SK-N-SH treated with all-trans-retinoic acid at 6 μM for 48 hours (cell line): ENCODE results near the gene RECQL5.

Source experiments
- ATAC-seq: fragments of 200-7000 bp; cut with Tn5 transposase; 3 replicates; pipeline ENCODE4 v1.9.1; 2020; ENCODE audit warnings: mild to moderate bottlenecking, moderate library complexity
- ARNTL ChIP-seq: fragments of 450-650 bp; formaldehyde crosslinking; IDR thresholded peaks from 2 replicates; pipeline ENCODE4 v1.5.0; 2020; ENCODE audit warnings: low read depth, mild to moderate bottlenecking, moderate library complexity, borderline replicate concordance
- BACH2 ChIP-seq: fragments of 250-450 bp; sonication (Bioruptor Pico); IDR thresholded peaks from 2 replicates; pipeline ENCODE4 v1.9.0; 2021; ENCODE audit warnings: mild to moderate bottlenecking, borderline replicate concordance
- CREB5 ChIP-seq: fragments of 250-450 bp; sonication (Bioruptor Pico); IDR thresholded peaks from 2 replicates; pipeline ENCODE4 v1.5.1; 2020; ENCODE audit warnings: low read depth, mild to moderate bottlenecking, moderate library complexity
- CSDC2 ChIP-seq: fragments of 250-450 bp; sonication (Bioruptor Pico); IDR thresholded peaks from 2 replicates; pipeline ENCODE4 v1.5.0; 2020; ENCODE audit warnings: mild to moderate bottlenecking, moderate library complexity
- GLIS3 ChIP-seq: fragments of 250-450 bp; sonication (Bioruptor Pico); IDR thresholded peaks from 2 replicates; pipeline ENCODE4 v1.5.0; 2020; ENCODE audit warnings: mild to moderate bottlenecking, moderate library complexity
- ISL1 ChIP-seq: fragments of 250-450 bp; sonication (Bioruptor Pico); IDR thresholded peaks from 2 replicates; pipeline ENCODE4 v2.1.2; 2022; ENCODE audit warnings: mild to moderate bottlenecking, moderate library complexity
- OSR1 ChIP-seq: fragments of 250-450 bp; sonication (Bioruptor Pico); IDR thresholded peaks from 2 replicates; pipeline ENCODE4 v1.8.0; 2022; ENCODE audit warnings: moderate library complexity, mild to moderate bottlenecking, inconsistent platforms
- POU6F1 ChIP-seq: fragments of 250-450 bp; sonication (Bioruptor Pico); IDR thresholded peaks from 2 replicates; pipeline ENCODE4 v1.8.0; 2021; ENCODE audit warnings: low read depth, mild to moderate bottlenecking, moderate library complexity, borderline replicate concordance
- PPARA ChIP-seq: fragments of 250-450 bp; sonication (Bioruptor Pico); IDR thresholded peaks from 2 replicates; pipeline ENCODE4 v1.5.0; 2020; ENCODE audit warnings: mild to moderate bottlenecking, borderline replicate concordance
- RARB ChIP-seq: fragments of 250-450 bp; sonication (Bioruptor Pico); IDR thresholded peaks from 2 replicates; pipeline ENCODE4 v1.8.0; 2021; ENCODE audit warnings: mild to moderate bottlenecking, moderate library complexity
- SNAI2 ChIP-seq: fragments of 250-450 bp; sonication (Bioruptor Pico); IDR thresholded peaks from 2 replicates; pipeline ENCODE4 v1.5.0; 2020; ENCODE audit warnings: mild to moderate bottlenecking, moderate library complexity
- TCF4 ChIP-seq: fragments of 250-450 bp; sonication (Bioruptor Pico); IDR thresholded peaks from 2 replicates; pipeline ENCODE4 v1.8.0; 2021; ENCODE audit warnings: mild to moderate bottlenecking, moderate library complexity, borderline replicate concordance
- TOX ChIP-seq: fragments of 250-450 bp; sonication (Bioruptor Pico); IDR thresholded peaks from 2 replicates; pipeline ENCODE4 v1.8.0; 2021; ENCODE audit warnings: mild to moderate bottlenecking, moderate library complexity, borderline replicate concordance
- ZC3H10 ChIP-seq: fragments of 250-450 bp; sonication (Bioruptor Pico); IDR thresholded peaks from 2 replicates; pipeline ENCODE4 v1.5.1; 2021; ENCODE audit warnings: mild to moderate bottlenecking, moderate library complexity
- ZFP3 ChIP-seq: fragments of 250-450 bp; sonication (Bioruptor Pico); IDR thresholded peaks from 2 replicates; pipeline ENCODE4 v1.5.0; 2020; ENCODE audit warnings: mild to moderate bottlenecking, moderate library complexity
- ZFP30 ChIP-seq: fragments of 450-650 bp; formaldehyde crosslinking; IDR thresholded peaks from 2 replicates; pipeline ENCODE4 v1.5.0; 2022; ENCODE audit warnings: mild to moderate bottlenecking, moderate library complexity
- ZNF565 ChIP-seq: fragments of 450-650 bp; formaldehyde crosslinking; conservative IDR thresholded peaks from 2 replicates; pipeline ENCODE4 v1.5.0; 2020; ENCODE audit warnings: low read depth, mild to moderate bottlenecking, moderate library complexity
- ZNF70 ChIP-seq: fragments of 450-650 bp; formaldehyde crosslinking; IDR thresholded peaks from 2 replicates; pipeline ENCODE4 v1.5.0; 2020; ENCODE audit warnings: mild to moderate bottlenecking, moderate library complexity
- ZNF8 ChIP-seq: fragments of 450-650 bp; formaldehyde crosslinking; IDR thresholded peaks from 2 replicates; pipeline ENCODE4 v1.5.0; 2020; ENCODE audit warnings: mild to moderate bottlenecking, moderate library complexity
- TF ChIP-seq, protein P1 (sequence below): fragments of 250-450 bp; sonication (Bioruptor Pico); IDR thresholded peaks from 2 replicates; pipeline ENCODE4 v1.5.1; 2021; ENCODE audit warnings: mild to moderate bottlenecking, moderate library complexity
- TF ChIP-seq, protein P2 (sequence below): fragments of 250-450 bp; sonication (Bioruptor Pico); IDR thresholded peaks from 2 replicates; pipeline ENCODE4 v1.5.0; 2020; ENCODE audit warnings: mild to moderate bottlenecking, moderate library complexity

Gene RECQL5

DNA sequence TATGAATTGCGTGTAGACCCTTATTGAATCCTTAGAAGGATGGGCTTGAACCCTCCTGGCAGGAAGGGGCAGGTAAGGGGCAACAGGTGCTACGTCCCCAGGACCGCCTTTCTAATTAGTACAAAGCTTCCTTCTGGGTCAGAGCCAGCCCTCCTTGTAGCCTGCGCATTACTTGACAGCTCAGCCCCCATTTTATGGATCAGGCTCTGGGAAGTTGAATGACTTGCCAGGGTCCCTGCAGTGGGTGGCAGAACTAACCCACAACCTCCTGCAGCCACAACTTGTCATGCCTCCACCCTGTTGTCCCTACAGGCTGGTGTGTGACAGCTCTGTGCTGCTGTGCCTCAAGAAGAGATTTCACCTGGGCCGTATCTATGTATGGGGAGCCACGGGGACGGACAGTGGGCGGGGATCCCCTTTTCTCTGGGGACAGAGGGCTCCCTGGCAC is 76.6 kb downstream of the RECQL5 start:
- TF ChIP-seq ZFP30 (CRISPR knock-in tag) (no peak), ARNTL (CRISPR knock-in tag) (no peak), ISL1 (CRISPR knock-in tag) (no peak), CREB5 (CRISPR knock-in tag) (no peak), CSDC2 (CRISPR knock-in tag) (no peak), ZFP3 (CRISPR knock-in tag) (no peak), POU6F1 (CRISPR knock-in tag) (no peak), GLIS3 (CRISPR knock-in tag) (no peak), RARB (CRISPR knock-in tag) (no peak), ZNF565 (CRISPR knock-in tag) (no peak), BACH2 (CRISPR knock-in tag) (no peak)
- TF ChIP-seq, protein P1, sequence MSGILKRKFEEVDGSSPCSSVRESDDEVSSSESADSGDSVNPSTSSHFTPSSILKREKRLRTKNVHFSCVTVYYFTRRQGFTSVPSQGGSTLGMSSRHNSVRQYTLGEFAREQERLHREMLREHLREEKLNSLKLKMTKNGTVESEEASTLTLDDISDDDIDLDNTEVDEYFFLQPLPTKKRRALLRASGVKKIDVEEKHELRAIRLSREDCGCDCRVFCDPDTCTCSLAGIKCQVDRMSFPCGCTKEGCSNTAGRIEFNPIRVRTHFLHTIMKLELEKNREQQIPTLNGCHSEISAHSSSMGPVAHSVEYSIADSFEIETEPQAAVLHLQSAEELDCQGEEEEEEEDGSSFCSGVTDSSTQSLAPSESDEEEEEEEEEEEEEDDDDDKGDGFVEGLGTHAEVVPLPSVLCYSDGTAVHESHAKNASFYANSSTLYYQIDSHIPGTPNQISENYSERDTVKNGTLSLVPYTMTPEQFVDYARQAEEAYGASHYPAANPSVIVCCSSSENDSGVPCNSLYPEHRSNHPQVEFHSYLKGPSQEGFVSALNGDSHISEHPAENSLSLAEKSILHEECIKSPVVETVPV (CRISPR knock-in tag) = no peak
- TF ChIP-seq, protein P2, sequence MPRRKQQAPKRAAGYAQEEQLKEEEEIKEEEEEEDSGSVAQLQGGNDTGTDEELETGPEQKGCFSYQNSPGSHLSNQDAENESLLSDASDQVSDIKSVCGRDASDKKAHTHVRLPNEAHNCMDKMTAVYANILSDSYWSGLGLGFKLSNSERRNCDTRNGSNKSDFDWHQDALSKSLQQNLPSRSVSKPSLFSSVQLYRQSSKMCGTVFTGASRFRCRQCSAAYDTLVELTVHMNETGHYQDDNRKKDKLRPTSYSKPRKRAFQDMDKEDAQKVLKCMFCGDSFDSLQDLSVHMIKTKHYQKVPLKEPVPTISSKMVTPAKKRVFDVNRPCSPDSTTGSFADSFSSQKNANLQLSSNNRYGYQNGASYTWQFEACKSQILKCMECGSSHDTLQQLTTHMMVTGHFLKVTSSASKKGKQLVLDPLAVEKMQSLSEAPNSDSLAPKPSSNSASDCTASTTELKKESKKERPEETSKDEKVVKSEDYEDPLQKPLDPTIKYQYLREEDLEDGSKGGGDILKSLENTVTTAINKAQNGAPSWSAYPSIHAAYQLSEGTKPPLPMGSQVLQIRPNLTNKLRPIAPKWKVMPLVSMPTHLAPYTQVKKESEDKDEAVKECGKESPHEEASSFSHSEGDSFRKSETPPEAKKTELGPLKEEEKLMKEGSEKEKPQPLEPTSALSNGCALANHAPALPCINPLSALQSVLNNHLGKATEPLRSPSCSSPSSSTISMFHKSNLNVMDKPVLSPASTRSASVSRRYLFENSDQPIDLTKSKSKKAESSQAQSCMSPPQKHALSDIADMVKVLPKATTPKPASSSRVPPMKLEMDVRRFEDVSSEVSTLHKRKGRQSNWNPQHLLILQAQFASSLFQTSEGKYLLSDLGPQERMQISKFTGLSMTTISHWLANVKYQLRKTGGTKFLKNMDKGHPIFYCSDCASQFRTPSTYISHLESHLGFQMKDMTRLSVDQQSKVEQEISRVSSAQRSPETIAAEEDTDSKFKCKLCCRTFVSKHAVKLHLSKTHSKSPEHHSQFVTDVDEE (CRISPR knock-in tag) = no peak
- no peak for ATAC-seq

DNA sequence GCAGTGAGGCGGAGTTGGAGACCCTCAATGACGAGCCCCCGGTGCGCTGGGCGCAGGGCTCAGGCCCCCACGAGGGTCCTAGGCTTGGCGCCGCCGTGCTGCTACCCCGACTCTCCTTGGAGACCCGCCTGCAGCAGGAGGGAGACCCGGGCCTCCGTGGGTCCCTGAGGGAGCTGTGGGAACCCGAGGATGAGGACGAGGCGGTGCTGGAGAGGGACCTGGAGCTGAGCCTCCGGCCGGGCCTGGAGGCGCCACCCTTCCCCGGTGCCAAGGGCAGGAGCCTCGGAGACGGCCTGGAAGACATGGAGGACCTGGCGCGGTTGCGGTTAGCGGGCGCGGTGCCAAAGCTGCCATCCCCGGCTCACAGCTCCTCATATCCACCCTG is 77.0 kb downstream of the RECQL5 start:
- TF ChIP-seq RARB (CRISPR knock-in tag) (no peak), TCF4 (no peak), ISL1 (CRISPR knock-in tag) (no peak), ARNTL (CRISPR knock-in tag) (no peak), BACH2 (CRISPR knock-in tag) (no peak), ZNF70 (no peak), OSR1 (no peak), TOX (CRISPR knock-in tag) (no peak), GLIS3 (CRISPR knock-in tag) (no peak), ZFP30 (CRISPR knock-in tag) (no peak), ZNF565 (CRISPR knock-in tag) (no peak), ZFP3 (CRISPR knock-in tag) (no peak), CSDC2 (CRISPR knock-in tag) (no peak), CREB5 (CRISPR knock-in tag) (no peak)
- TF ChIP-seq, all 23 proteins: peak for 0
- no peak for ATAC-seq

GRCh38 chr17:75589012-75589918 is 77.7 kb downstream of the RECQL5 start:
- ATAC-seq = peak; percentile 92
- TF ChIP-seq ZNF8 (CRISPR knock-in tag) (no peak), SNAI2 (CRISPR knock-in tag) (no peak), ZC3H10 (CRISPR knock-in tag) (no peak), ZNF565 (CRISPR knock-in tag) (no peak), TCF4 (no peak), ZFP30 (CRISPR knock-in tag) (no peak), CSDC2 (CRISPR knock-in tag) (no peak), BACH2 (CRISPR knock-in tag) (0 out of 2 replicates have a peak, but pooled peaks have one; percentile 29), PPARA (no peak)
- TF ChIP-seq, protein P2 (CRISPR knock-in tag) = peak; percentile 43; the same call in 1 of the 2 replicates
- TF ChIP-seq, protein P1 (CRISPR knock-in tag) = no peak
